Kidney epithelial cell (primary cell): ENCODE results near the gene LMF1. TPM values are rescaled to one million over a fixed set of nuclear protein-coding genes. Genes with fewer than 3 reads are reported as not detected.

Source experiments
- DNase-seq: peaks from one replicate; pipeline ENCODE4 v3.0.0-alpha.2; 2010; ENCODE audit warnings: low read depth
- H3K27me3 ChIP-seq: 2 replicates; pipeline ENCODE4 v1.6.0; 2011; ENCODE audit warnings: low read length; ENCODE audit not compliant: control insufficient read depth, insufficient read depth
- H3K36me3 ChIP-seq: 2 replicates; pipeline ENCODE4 v1.5.1; 2011; ENCODE audit warnings: low read length; ENCODE audit not compliant: control insufficient read depth, insufficient read depth
- H3K4me3 ChIP-seq: 2 replicates; pipeline ENCODE4 v1.5.1; 2011; ENCODE audit warnings: low read depth, mild to moderate bottlenecking, control low read depth, low read length
- CTCF ChIP-seq: IDR thresholded peaks from 2 replicates; pipeline ENCODE4 v1.5.1; 2011; ENCODE audit warnings: mild to moderate bottlenecking, moderate library complexity, low read length, control low read depth, inconsistent platforms; ENCODE audit not compliant: insufficient read depth, poor library complexity, severe bottlenecking
- total RNA-seq: library from RNA; depleted of rRNA; stranded (reverse); fragments of >200 nt; gene quantifications from 2 replicates; pipeline ENCODE4 v1.2.3, GENCODE V29; 2015

Gene LMF1
- total RNA-seq, 1 donor from 2014 or later = 26.3 TPM

GRCh38 chr16:917591-918061 is 53.2 kb downstream of the LMF1 start:
- no peak overlapping the region for H3K4me3 ChIP-seq
- no peaks in the 10 kb centered on the region for H3K36me3 ChIP-seq
- TF ChIP-seq CTCF = no peak
- no peaks in the 10 kb centered on the region for H3K27me3 ChIP-seq
- no peak for DNase-seq

- no peaks in the 10 kb centered on the region for H3K27me3 ChIP-seq
- H3K36me3 ChIP-seq = no peaks in the 10 kb centered on the region
- no peak for TF ChIP-seq CTCF
- no peak for DNase-seq
- no peak overlapping the region for H3K4me3 ChIP-seq
These were observed 54.6 kb downstream of the LMF1 start for GRCh38 chr16:916035-916799.

GRCh38 chr16:915546-915945 is 55.2 kb downstream of the LMF1 start:
- H3K4me3 ChIP-seq = no peak overlapping the region
- H3K27me3 ChIP-seq = no peaks in the 10 kb centered on the region
- H3K36me3 ChIP-seq = no peaks in the 10 kb centered on the region
- TF ChIP-seq CTCF = no peak
- DNase-seq = no peak

- Histone ChIP-seq H3K27me3 (no peaks in the 10 kb centered on the region), H3K36me3 (no peaks in the 10 kb centered on the region), H3K4me3 (no peak overlapping the region)
- no peak for DNase-seq
- TF ChIP-seq CTCF = no peak
These were observed 56.3 kb downstream of the LMF1 start for GRCh38 chr16:914440-914839.

- DNase-seq = no peak
- TF ChIP-seq CTCF = no peak
- H3K36me3 ChIP-seq = no peaks in the 10 kb centered on the region
- no peaks in the 10 kb centered on the region for H3K27me3 ChIP-seq
- H3K4me3 ChIP-seq = no peak overlapping the region
These were observed 56.9 kb downstream of the LMF1 start for GRCh38 chr16:913817-914439.
